ENCODE measurements around the gene ATG10. TPM values are rescaled to one million over a fixed set of nuclear protein-coding genes. Genes with fewer than 3 reads are reported as not detected.

The ATG10 gene
- total and polyA plus RNA-seq, 2 of the 13 experiments (the other 11 are each of a cell fraction or from before 2014, with no cell fraction given), result 2.0 to 5.7 TPM

- TF ChIP-seq HIVEP1 (CRISPR knock-in tag; IDR thresholded peaks at IDR 0.05) (peak; percentile 79), NR2F2 (IDR thresholded peaks at IDR 0.05; ENCODE audit: borderline replicate concordance, low read depth) (no peak; the same call in 1 of the 2 replicates), MTERF4 (CRISPR knock-in tag; IDR thresholded peaks at IDR 0.05) (no peak), RAD21 (CRISPR knock-in tag; IDR thresholded peaks at IDR 0.05) (no peak; the same call in none of the 2 replicates), PREB (CRISPR knock-in tag; IDR thresholded peaks at IDR 0.05) (no peak), ZNF460 (CRISPR knock-in tag; IDR thresholded peaks at IDR 0.05; ENCODE audit: borderline replicate concordance) (no peak), RERE (CRISPR knock-in tag; IDR thresholded peaks at IDR 0.05; ENCODE audit: low read depth) (peak; percentile 22; the same call in 1 of the 2 replicates), SOX6 (IDR thresholded peaks at IDR 0.05) (no peak), SOX6 (CRISPR knock-in tag; IDR thresholded peaks at IDR 0.05) (peak; percentile 60), ZNF557 (CRISPR knock-in tag; IDR thresholded peaks at IDR 0.05) (no peak), KLF16 (CRISPR knock-in tag; IDR thresholded peaks at IDR 0.05) (peak in 1 of 2 experiments; percentile 78; a peak in 1 of 4 replicates), AGO1 (IDR thresholded peaks at IDR 0.05; ENCODE audit: low read depth, low read length, poor library complexity, severe bottlenecking) (no peak), CBX2 (IDR thresholded peaks at IDR 0.05; ENCODE audit: low read depth, low read length) (no peak), CBX2 (CRISPR knock-in tag; IDR thresholded peaks at IDR 0.05; ENCODE audit: low read depth) (peak; percentile 36; the same call in 1 of the 2 replicates)
- TF ChIP-seq, protein P1, sequence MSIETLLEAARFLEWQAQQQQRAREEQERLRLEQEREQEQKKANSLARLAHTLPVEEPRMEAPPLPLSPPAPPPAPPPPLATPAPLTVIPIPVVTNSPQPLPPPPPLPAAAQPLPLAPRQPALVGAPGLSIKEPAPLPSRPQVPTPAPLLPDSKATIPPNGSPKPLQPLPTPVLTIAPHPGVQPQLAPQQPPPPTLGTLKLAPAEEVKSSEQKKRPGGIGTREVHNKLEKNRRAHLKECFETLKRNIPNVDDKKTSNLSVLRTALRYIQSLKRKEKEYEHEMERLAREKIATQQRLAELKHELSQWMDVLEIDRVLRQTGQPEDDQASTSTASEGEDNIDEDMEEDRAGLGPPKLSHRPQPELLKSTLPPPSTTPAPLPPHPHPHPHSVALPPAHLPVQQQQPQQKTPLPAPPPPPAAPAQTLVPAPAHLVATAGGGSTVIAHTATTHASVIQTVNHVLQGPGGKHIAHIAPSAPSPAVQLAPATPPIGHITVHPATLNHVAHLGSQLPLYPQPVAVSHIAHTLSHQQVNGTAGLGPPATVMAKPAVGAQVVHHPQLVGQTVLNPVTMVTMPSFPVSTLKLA (IDR thresholded peaks at IDR 0.05), result no peak
- TF ChIP-seq, protein P2, sequence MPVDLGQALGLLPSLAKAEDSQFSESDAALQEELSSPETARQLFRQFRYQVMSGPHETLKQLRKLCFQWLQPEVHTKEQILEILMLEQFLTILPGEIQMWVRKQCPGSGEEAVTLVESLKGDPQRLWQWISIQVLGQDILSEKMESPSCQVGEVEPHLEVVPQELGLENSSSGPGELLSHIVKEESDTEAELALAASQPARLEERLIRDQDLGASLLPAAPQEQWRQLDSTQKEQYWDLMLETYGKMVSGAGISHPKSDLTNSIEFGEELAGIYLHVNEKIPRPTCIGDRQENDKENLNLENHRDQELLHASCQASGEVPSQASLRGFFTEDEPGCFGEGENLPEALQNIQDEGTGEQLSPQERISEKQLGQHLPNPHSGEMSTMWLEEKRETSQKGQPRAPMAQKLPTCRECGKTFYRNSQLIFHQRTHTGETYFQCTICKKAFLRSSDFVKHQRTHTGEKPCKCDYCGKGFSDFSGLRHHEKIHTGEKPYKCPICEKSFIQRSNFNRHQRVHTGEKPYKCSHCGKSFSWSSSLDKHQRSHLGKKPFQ (CRISPR knock-in tag; IDR thresholded peaks at IDR 0.05; ENCODE audit: insufficient replicate concordance), result peak; percentile 66
- TF ChIP-seq, protein P3, sequence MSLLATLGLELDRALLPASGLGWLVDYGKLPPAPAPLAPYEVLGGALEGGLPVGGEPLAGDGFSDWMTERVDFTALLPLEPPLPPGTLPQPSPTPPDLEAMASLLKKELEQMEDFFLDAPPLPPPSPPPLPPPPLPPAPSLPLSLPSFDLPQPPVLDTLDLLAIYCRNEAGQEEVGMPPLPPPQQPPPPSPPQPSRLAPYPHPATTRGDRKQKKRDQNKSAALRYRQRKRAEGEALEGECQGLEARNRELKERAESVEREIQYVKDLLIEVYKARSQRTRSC (CRISPR knock-in tag; IDR thresholded peaks at IDR 0.05; ENCODE audit: low read depth), result no peak
Measured at GRCh38 chr5:81971712-81972491, at the start of gene ATG10 (continued).
